HG03108 (cell line): ENCODE results near the gene SNAP25.

ENCODE experiments used
- ATAC-seq: cut with Tn5 transposase; IDR thresholded peaks from one replicate; pipeline ENCODE4 v1.9.1; 2021; ENCODE audit warnings: moderate library complexity; ENCODE audit not compliant: unreplicated experiment

The SNAP25 gene

DNA sequence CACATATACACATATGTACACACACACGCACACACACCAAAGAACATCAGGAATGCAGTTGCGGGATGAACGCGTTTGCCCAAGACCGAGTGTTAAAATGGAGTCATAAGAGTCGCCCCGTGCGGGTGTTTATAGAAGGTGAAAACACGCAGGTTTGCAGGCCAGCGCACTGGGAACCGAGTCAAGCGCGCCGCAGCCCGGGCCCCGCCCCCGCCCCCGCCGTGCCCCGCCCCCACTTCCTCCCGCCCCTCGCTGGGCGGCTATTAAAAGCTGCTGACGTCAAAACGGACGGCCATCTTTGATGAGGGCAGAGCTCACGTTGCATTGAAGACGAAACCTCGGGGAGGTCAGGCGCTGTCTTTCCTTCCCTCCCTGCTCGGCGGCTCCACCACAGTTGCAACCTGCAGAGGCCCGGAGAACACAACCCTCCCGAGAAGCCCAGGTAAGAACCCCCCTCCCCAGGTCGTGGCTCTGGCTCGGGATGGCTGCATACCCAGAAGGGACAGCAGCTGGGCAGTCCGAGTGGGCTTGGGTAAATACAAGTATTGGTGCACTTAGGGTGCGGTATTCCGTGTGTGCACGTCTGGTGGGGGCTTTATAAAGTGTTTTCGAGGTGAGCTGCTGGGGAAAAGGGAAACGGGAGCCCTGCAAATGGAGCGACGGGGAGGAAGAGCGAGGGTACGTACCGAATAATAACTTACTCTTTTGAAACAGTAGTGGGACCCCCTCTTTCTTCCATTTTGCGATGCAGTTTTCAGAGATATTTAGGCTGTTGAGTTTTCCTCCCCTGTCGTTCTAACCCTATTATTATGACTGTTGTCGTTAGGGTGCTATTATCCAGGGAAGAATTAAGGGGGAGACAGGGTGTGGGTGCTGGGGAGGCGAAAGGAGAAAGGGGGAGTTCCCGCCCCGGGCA, at the start of gene SNAP25:
Gene SNAP25, plus strand, starts transcription at position 295 of the 916 bp plus-strand sequence. CDS start 56,662 bp downstream, outside the sequence.
- no peak for ATAC-seq

DNA sequence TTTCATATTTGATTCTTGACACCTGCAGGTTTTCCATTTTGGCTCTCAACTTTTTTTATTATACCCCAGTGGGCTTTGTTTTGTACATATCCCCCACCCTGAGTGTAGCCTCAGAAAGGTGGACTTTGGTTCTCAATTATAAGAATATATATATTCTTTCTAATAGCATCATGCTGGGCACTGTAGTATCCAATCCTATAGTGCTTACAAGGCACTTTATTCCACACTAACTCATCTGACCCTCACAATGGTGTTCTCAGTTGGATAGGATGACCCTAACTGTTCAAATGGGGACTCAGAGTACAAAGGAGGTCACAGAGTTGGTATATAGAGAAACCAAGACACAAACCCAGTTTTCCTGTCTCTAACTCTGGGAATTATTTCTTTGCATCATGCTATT, 48.9 kb upstream of the SNAP25 start:
- no peak for ATAC-seq

DNA sequence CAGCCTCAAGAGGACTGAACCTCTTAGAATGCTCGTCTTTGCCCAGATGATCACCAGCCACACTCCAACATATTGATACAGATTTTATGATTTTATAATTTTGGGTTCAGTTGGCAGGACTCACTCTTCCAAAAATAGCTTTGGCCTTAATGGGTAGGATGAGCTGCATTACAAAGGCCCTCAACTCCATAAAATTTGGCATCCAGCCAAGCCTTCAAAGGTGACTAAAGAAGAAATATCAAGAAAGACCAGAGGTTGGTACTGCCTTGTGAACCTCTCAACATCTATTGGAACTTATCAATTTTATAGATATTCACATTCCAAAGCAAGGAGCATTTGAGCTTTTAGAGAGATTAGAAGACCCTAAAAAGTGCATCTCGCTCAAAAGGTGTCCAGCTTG, 48.4 kb upstream of the SNAP25 start:
- no peak for ATAC-seq

DNA sequence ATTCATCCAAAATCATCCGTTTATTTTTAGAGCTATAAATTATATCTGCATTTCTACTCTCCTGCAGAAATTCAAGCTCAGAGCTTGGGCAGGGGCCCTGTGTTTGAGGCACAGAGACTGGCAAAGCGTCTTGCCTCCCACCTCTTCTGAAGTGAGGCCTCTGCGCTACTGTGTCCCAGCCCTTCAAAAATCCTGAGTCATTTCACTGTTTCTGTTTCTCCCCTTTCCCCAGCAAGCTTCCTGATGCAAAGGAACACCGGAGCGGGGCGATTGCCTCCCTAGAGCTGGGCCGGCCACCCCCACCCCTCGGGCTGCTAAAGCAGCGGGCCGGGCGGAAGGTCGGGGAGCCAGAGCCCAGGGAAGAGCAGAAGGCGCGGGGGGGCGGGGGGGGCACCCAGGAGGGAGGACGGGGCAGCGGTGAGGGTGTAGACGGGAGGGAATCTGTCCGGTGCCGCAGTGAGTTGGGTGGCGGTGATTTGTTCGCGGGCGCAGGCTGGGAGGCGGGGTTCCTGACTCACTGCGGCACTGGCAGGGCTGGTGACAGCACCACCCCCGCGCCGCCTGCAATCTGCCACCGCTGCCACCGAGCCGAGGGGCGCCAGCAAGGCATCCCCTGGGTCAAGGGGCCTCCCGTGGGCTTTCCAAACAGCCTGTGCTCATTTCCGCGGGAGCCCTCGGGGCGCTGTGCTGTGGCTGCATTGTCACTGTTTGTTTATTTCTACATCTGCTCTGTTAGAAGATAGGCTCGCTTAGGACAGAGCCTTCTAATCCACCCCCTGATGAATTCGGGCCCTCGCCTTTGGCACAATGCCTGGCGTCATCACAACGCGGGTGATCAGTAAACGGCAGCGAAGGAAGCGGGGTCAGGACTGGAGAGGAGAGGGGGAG, 46.5 kb upstream of the SNAP25 start:
- ATAC-seq, result no peak

DNA sequence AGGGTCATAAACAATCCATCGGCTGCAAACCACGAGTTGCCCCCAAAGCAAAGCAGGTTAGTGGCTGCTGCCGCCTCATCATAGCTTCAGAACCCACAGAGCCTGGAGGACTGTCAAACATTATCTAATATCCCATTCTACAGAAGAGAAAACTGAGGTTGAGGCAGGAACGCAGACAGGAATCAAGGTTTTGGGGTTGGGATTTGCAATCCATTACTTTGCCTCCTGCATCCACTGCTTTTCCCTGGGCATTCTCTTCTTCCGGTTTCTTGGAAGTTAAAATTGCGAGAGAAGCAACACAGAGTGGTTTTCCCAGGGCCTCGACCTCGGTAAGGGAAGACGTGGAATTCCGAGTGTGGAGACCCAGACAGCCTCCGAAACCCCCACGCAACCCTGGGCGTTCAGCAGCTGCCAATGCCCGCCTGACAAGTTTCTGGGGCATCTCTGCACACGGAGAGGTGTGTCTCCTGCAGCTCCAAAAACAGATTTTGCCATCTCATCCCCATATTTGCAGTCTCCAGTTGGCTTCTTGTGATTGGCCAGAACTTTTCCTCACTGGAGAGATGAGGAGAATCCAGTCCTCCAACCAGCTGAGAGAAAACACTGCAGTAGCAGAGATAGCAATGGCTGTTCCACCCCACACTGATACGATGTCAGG, 45.5 kb upstream of the SNAP25 start:
- ATAC-seq, result no peak

DNA sequence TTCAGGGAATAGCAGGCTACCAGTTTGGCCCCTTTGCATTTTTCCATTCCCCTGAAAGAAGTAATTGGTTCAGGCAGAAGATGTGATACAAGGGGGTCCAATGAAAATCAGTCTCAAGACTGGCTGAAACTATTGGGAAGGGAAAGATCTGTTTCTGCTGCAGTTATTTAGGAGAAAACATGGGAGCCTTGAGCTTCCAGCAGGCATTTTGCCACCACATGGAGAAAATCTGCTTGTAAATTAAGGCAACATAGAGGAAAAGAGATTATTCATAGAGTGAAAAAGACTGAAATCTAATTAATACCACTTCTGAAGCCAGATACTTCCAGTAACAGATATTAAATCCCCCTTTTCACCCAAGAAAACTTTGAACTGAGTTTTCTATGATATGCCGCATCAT, 44.2 kb upstream of the SNAP25 start:
- no peak for ATAC-seq

DNA sequence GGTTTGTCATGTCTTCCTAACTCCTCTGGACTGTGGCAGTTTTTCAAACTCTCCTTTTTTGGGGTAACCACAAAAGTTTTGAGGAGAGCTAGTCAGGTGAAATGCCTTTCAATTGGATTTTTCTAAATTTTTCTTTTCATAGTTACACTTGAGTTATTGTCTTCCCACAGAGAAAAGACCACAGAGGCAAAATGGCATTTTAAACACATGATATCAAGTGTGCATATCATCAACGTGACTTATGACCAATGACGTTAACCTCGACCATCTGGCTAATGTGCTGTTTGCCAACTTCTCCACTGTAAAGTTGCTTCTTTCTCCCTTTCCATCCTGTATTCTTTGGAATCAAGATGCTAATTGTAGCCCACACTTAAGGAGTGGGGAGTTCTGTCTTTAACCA, 41.3 kb upstream of the SNAP25 start:
- no peak for ATAC-seq

DNA sequence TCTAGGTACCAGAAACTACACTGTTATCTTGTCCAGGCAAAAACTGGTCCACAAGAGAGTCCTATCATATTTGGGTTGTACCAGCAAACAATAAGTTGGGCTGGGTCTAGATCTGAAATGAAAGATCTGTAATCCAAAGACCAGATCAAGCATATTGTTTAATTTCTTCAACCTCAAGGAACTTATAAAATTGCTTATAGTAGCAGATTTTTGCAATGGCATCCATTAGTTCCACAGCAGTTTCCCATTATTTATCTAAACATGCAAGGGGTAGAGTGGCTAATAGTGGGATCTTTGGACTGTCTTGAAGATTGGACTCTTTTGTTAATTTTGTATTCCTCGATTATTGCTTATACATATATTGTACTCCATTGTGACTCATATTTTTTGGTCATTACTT, 40.5 kb upstream of the SNAP25 start:
- ATAC-seq, result no peak

DNA sequence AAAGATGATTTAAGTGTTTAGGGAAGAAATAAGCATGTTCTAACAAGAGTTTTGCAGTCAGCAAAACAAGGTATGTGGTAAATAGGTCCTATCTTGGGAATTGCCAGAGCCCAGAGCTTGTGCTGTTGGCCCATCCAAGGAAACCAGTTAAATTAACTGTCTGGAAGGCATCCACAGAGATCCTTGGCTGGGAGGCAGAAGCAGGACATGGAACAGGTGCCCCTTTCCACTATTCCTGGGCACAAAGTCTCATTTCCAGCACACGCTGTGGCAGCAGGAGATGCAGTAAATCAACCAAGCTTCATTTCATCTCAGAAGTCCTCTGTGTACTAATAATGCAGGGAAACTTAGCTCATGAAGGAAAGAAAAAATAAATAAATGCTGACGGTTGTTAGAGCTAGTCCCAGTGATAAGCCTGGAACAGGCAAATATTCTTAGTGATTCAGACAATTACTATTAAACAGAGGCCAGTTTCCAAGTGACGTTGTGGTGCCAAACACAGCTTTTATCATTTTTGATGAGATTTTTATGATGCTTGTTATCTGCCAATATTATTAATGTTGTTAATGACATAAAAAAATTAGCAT, 39.8 kb upstream of the SNAP25 start:
- ATAC-seq, result no peak

DNA sequence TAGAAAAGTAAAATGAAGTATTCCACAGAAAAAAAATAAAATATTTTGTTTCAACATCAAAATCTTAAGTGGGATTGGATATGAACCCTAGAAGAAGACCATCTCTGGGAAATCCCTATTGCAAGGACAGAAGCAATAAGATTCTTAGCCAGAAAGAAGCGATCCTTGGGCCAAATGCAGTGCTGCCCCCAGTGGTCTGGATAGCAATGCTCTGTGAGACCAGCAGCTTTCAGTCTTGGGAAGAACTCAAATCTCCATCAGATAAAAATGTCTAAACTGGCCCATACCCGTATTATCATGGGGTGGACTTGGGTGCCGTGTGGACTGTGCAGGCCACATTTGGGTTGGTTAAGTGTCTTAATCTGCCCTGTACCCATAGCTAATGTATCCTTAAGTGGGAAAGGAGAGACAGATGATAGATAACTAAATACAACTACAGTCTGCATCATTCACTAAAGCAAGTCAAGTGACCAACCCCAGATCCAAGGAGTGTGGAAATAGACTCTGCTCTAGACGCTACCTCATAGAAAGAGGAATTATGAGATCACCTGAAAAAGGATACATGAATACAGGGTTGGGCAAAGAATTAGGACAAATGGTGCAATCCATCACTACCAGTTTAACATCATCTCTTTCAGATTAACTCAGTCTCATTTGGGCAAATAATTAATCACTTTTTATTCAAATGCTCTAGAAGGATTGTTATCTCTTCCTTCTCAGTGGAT, 38.9 kb upstream of the SNAP25 start:
- no peak for ATAC-seq

DNA sequence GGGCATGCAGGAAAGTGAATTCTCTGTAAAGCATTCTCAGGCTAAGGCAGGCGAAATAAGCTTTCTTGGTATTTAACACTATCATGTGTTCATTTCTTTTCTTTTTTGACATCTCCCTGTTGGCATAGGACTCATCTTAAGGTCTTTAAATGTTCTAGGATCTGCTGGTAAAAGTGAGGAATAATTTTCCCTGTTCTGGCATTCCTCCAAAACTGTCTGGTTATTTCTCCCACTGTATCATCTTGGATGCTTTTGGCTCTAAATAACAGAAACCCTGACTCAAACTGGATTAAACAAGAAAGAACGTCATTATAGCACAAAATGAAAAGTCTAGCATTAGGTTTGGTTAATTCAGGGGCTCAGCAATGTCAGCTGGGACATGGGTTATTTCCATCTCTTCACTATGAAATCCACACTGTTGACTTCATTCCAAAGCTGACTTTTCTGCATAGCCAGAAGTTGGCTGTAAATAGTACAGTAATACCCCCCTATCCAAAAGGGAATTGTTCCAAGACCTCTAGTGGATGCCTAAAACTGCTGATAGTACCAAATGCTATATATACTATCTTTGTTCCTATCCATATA, 37.9 kb upstream of the SNAP25 start:
- ATAC-seq, result no peak

DNA sequence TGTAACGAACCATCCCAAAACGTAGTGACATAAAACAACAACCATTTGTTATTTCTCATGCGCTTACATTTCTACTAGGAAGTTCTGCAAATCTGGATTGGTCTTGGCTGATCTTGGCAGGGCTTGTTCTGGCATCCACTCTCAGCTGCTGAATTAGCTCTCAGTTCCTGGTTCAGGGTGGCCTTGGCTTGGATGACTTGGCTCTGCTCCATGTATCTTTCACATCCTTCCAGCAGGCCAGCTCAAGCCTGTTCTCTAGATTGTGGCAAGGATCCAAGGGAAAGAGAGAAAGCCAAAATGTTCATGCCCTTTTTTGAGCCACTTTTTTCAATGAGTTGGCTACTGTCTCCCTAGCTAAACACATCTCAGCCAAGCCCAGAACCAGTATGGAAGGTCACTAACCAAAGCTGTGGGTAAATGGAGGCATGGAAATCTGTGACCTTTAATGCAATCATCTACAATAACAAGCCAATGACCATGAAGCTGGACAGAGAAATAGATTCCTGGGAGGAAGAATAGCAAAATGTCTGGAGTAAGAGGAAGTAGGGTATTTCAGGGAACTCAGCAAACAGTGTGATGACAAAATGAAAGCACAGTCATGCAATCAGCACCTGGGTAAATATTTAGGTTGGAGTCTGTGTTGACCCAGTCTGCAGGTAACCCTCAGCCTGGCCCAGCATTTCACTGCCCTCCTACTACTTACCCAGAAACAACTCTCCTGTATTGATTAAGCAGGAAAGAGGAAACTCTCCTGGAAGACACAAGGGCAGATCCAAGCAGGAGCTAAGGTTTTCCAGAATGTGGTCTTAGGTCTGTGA, 32.7 kb upstream of the SNAP25 start:
- ATAC-seq, result no peak

DNA sequence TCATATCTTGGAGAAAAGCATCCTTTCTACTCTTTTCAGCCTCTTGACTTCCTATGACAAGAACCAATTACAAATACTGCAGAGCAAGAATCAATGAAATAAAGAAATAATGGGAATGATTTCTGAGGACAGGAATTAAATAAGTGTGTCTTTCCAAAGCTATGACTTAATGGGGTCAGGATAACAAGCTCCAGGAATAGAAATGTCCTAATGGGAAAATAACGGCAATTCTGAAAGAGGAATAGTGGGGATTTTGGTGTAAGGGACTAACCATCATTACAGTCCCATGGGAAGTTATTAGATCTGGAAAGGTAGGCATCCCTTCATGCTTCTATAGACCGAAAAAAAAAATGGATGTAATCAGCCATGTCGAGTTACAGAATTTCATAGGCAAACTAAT, 28.2 kb upstream of the SNAP25 start:
- ATAC-seq, result no peak

DNA sequence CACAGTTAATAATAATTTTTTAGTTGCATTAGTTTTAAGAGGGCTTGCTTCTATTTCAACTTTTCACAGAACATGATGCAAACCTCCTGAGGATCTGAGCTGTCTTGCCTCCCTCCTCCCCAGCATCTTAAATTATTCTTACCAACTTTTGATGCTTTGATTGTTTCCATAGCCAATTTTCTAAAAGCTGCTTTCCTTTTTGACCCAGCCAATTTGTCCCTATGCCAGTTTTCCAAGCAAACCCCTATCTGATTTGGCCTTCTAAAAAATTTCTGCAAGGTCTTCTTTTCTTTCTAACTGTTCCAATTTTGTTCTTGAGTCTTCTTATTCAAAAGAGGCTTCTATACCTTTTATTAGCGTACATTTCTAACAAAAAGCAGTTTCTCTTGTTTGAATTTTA, 26.5 kb upstream of the SNAP25 start:
- no peak for ATAC-seq

DNA sequence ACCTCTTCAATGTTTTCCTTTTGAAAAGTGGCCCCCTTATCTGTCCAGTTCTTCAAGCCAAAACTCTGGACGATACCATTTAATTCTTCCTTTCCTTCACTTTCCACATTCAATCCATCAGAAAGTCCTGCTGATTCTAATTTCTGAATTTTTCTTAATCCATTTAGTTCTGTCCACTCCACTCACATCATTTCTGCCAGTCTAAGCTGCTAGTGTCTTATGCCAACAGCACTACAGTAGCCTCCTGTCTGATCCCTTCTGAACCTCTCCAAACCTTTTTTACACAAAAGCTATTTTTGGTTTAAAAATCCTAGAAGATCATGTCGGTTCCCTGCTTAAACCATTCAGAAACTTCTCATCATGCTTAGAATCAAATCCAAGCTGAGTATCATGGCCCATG, 24.5 kb upstream of the SNAP25 start:
- no peak for ATAC-seq

DNA sequence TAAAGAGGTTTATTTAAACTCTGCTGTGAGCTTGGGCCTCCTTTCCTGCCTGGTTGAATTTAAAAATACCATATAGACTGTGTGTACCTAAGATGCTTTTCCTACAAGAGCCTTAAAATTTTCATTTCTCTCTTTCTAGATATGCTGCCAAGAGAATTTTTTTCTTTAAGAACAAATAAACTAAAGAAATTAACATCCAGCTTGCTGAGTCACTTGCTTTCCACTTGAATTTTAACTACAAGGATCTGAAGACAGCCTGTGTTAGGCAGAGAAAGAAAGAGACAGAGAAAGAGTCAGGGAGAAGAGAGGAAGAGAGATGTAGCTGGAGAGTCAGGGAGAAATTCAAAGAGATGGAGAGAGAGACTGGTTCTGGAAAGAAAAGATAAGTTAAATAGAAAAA, 18.3 kb upstream of the SNAP25 start:
- no peak for ATAC-seq

DNA sequence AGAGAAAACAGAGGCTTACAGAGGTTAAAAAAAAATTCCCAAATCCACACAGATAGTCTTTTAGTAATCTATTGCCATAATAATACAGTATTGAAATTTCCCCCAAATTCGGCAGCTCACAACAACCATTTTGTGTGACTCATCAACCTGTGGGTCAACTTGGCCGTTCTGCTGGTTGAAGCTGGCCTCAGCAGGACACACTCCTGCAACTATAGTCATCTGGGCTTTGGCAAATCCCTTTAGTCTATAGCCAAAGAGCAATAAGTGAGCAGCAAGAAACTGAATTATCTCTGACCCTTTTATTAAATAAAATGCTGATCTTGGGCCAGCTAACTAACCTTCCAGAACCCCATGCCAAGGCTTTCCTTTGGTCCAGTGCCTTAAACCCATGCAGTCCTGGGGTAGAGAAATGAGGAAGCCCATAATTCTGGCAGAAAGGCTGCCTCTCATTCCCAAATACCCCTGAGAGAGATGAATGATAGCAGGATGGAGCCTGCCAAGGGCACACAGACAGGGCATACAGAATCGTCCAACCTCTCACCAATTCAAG, 17.2 kb upstream of the SNAP25 start:
- ATAC-seq, result no peak

DNA sequence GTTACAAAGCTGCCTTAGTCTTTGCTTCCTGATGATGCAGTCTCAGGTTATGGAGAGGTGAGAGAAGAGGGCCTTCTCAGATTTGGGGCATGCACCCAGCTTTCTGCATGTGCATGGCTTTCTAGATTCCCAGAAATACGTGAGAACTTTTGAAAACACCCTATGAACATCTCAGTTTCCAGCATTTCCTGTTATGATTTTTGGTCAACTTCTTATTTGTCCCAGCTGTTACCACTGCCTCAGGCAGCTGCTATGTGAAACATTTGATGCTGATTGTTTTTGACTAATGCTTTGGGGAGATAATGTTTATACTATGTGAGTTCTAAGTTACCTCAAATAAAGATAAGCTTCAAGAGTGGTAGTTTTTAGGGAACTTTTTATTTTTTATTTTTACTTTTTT, 9.5 kb upstream of the SNAP25 start:
- ATAC-seq, result no peak

DNA sequence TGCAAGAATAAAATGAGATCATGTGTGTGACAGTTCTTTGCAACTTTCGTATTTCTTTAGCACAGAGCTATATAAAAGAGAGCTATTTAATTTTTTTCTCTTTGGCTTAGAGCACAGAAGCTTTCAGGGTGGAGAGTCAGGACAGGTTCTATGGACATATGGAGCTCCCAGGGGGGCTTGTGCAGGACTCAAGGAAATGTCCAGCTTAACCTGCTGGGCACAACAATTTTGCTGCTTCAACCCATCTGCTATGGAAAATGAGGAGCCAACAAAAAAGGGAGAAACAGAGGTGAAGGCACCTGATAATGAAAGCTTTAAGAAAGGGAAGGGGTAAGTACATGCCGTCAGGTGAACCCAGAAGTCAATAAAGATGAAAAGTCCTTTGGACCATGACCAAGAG, 5.1 kb upstream of the SNAP25 start:
- no peak for ATAC-seq
